HepG2 (cell line): ENCODE data around the gene NEURL4. TPM values are rescaled to one million over a fixed set of nuclear protein-coding genes. Genes with fewer than 3 reads are reported as not detected.

ENCODE experiments used
- ATAC-seq: fragments of 200-7000 bp; cut with Tn5 transposase; 3 replicates; pipeline ENCODE4 v1.9.1; 2020; ENCODE audit warnings: mild to moderate bottlenecking, moderate library complexity
- BruUV-seq: library from RNA; stranded (reverse); fragments of 400-500 nt; replicated peaks from 2 replicates; lab custom pipeline; 2021; lab: Mats Ljungman, UMichigan
- CTCF ChIA-PET: fragments of 300-600 bp; formaldehyde crosslinking; extraction: SDS; loops from one replicate; lab custom pipeline; 2021; ENCODE audit warnings: low total read pairs, inconsistent platforms, low intra/inter-chr PET ratio; lab: Yijun Ruan, JAX
- POLR2A ChIA-PET: fragments of 350-600 bp; sonication (Branson Sonifier 250); formaldehyde crosslinking; loops from one replicate; lab custom pipeline; 2020; ENCODE audit warnings: antibody characterized with exemption, inconsistent platforms; lab: Yijun Ruan, JAX
- DNase-seq: peaks from one replicate; pipeline ENCODE4 v3.0.0-alpha.2; 2015; ENCODE audit warnings: low spot score
- FAIRE-seq: peaks from 3 replicates; lab custom pipeline; 2011; peaks lifted over from hg19 to GRCh38; lab: Jason Lieb, UNC
- H2AFZ ChIP-seq: one replicate; pipeline ENCODE4 v1.6.1; 2011; ENCODE audit warnings: low read length, inconsistent platforms
- H3K27ac ChIP-seq: fragments of 300-600 bp; 3 replicates; pipeline ENCODE4 v1.8.0; 2011; ENCODE audit warnings: mixed run types, mild to moderate bottlenecking, mixed read lengths, low read length, inconsistent platforms; ENCODE audit not compliant: insufficient read depth; ENCODE audit errors: extremely low read length
- H3K27me3 ChIP-seq, 2 experiments: fragments of 200-600 bp in 1 of 2; 2 replicates in 1 of 2; 3 replicates in 1 of 2; pipeline versions ENCODE4 v1.6.0 to v1.8.0; 2011; ENCODE audit warnings: low read length in 2 of 2, mild to moderate bottlenecking in 2 of 2, moderate library complexity in 2 of 2, inconsistent platforms in 1 of 2; ENCODE audit not compliant: insufficient read depth in 2 of 2, control insufficient read depth in 1 of 2
- H3K36me3 ChIP-seq, 2 experiments: fragments of 200-600 bp in 1 of 2; replicated peaks in 1 of 2; 2 replicates in 1 of 2; 3 replicates in 1 of 2; pipeline versions ENCODE4 v1.5.1 to v1.8.0; 2011; ENCODE audit warnings: low read length in 2 of 2, inconsistent platforms in 1 of 2; ENCODE audit not compliant: insufficient read depth in 2 of 2, control insufficient read depth in 1 of 2
- H3K4me1 ChIP-seq: 2 replicates; pipeline ENCODE4 v1.5.1; 2012; ENCODE audit warnings: low read length, inconsistent platforms; ENCODE audit not compliant: insufficient read depth
- H3K4me2 ChIP-seq: 2 replicates; pipeline ENCODE4 v1.6.0; 2011; ENCODE audit warnings: low read depth, low read length, inconsistent platforms
- H3K4me3 ChIP-seq, 3 experiments: fragments of 200-600 bp in 1 of 3; sonication (generic), shearing (Covaris generic) in 1 of 3; replicated peaks in 1 of 3; 2 replicates each; pipeline ENCODE4 v1.5.1; 2011 to 2016; ENCODE audit warnings: low read length in 3 of 3, inconsistent platforms in 2 of 3, low read depth in 2 of 3, mild to moderate bottlenecking in 2 of 3, control low read depth in 1 of 3, mixed read lengths in 1 of 3; ENCODE audit not compliant: insufficient read depth in 1 of 3
- H3K79me2 ChIP-seq: one replicate; pipeline ENCODE4 v1.6.1; 2011; ENCODE audit warnings: low read length, inconsistent platforms; ENCODE audit not compliant: insufficient read depth
- H3K9ac ChIP-seq: 2 replicates; pipeline ENCODE4 v1.6.0; 2011; ENCODE audit warnings: mild to moderate bottlenecking, low read depth, low read length, inconsistent platforms; ENCODE audit not compliant: insufficient read depth
- H3K9me3 ChIP-seq: 2 replicates; pipeline ENCODE4 v1.5.1; 2012; ENCODE audit warnings: mild to moderate bottlenecking, low read length
- H4K20me1 ChIP-seq: 2 replicates; pipeline ENCODE4 v1.6.0; 2011; ENCODE audit warnings: inconsistent platforms, mild to moderate bottlenecking, low read length, moderate library complexity; ENCODE audit not compliant: insufficient read depth
- ARHGAP35 ChIP-seq: sonication (generic); formaldehyde crosslinking; IDR thresholded peaks from 2 replicates; pipeline ENCODE4 v1.9.0; 2022; ENCODE audit warnings: mild to moderate bottlenecking, inconsistent platforms, moderate library complexity, missing genetic modification reagents, borderline replicate concordance
- BORCS8-MEF2B ChIP-seq: sonication (generic); formaldehyde crosslinking; IDR thresholded peaks from 2 replicates; pipeline ENCODE4 v1.8.0; 2022; ENCODE audit warnings: mild to moderate bottlenecking, missing genetic modification reagents
- FOXO1 ChIP-seq: sonication (generic); formaldehyde crosslinking; IDR thresholded peaks from 2 replicates; pipeline ENCODE4 v1.4.0; 2020; ENCODE audit warnings: missing genetic modification reagents
- FOXO4 ChIP-seq: sonication (generic); formaldehyde crosslinking; conservative IDR thresholded peaks from 2 replicates; pipeline ENCODE4 v1.8.1; 2023; ENCODE audit warnings: missing genetic modification reagents
- HNRNPK ChIP-seq: fragments of 200-400 bp; formaldehyde crosslinking; IDR thresholded peaks from 2 replicates; pipeline ENCODE4 v1.6.1; 2018; ENCODE audit warnings: low read length, low read depth, moderate library complexity, mild to moderate bottlenecking; ENCODE audit not compliant: poor library complexity, severe bottlenecking
- IRX3 ChIP-seq: sonication (generic); formaldehyde crosslinking; IDR thresholded peaks from 2 replicates; pipeline ENCODE4 v1.8.1; 2023; ENCODE audit warnings: mild to moderate bottlenecking, low read depth, missing genetic modification reagents, borderline replicate concordance
- KAT8 ChIP-seq: IDR thresholded peaks from 2 replicates; pipeline ENCODE4 v1.6.1; 2016; ENCODE audit warnings: missing genetic modification reagents, missing compliant biosample characterization
- MEIS1 ChIP-seq: sonication (generic); formaldehyde crosslinking; IDR thresholded peaks from 2 replicates; pipeline ENCODE4 v1.9.0; 2021; ENCODE audit warnings: mild to moderate bottlenecking, missing genetic modification reagents, moderate library complexity, borderline replicate concordance
- MTERF4 ChIP-seq: sonication (generic); formaldehyde crosslinking; IDR thresholded peaks from 2 replicates; pipeline ENCODE4 v1.8.0; 2023; ENCODE audit warnings: mild to moderate bottlenecking, missing genetic modification reagents
- MXD4 ChIP-seq: IDR thresholded peaks from 2 replicates; pipeline ENCODE4 v1.6.1; 2016; ENCODE audit warnings: mild to moderate bottlenecking, missing biosample characterization, missing genetic modification reagents
- NFIC ChIP-seq: IDR thresholded peaks from 2 replicates; pipeline ENCODE4 v1.6.1; 2012; ENCODE audit warnings: mild to moderate bottlenecking, low read length, inconsistent platforms
- RNF2 ChIP-seq: fragments of 450-650 bp; conservative IDR thresholded peaks from 2 replicates; pipeline ENCODE4 v1.6.1; 2016; ENCODE audit warnings: low read depth
- SMAD3 ChIP-seq: sonication (generic); formaldehyde crosslinking; IDR thresholded peaks from 2 replicates; pipeline ENCODE4 v1.4.0; 2020; ENCODE audit warnings: missing genetic modification reagents
- SUZ12 ChIP-seq: fragments of 150-350 bp; IDR thresholded peaks from 2 replicates; pipeline ENCODE4 v1.6.1; 2014; ENCODE audit warnings: low read depth, low read length
- TCF12 ChIP-seq, 2 experiments: fragments of 450-650 bp in 1 of 2; sonication (generic) in 1 of 2; formaldehyde crosslinking in 1 of 2; IDR thresholded peaks; 2 replicates each; pipeline versions ENCODE4 v1.6.1 to v1.8.0; 2017 to 2022; ENCODE audit warnings: antibody characterized with exemption in 1 of 2, mild to moderate bottlenecking in 1 of 2, missing genetic modification reagents in 1 of 2, moderate library complexity in 1 of 2
- ZFP91 ChIP-seq: sonication (generic); formaldehyde crosslinking; IDR thresholded peaks from 2 replicates; pipeline ENCODE4 v1.9.0; 2022; ENCODE audit warnings: missing genetic modification reagents, mild to moderate bottlenecking, borderline replicate concordance
- ZNF589 ChIP-seq: sonication (generic); formaldehyde crosslinking; conservative IDR thresholded peaks from 2 replicates; pipeline ENCODE4 v1.8.0; 2022; ENCODE audit warnings: mild to moderate bottlenecking, moderate library complexity, missing genetic modification reagents
- ZNF598 ChIP-seq: sonication (generic); formaldehyde crosslinking; IDR thresholded peaks from 2 replicates; pipeline ENCODE4 v1.5.1; 2020; ENCODE audit warnings: mild to moderate bottlenecking, missing genetic modification reagents, borderline replicate concordance
- ZNF883 ChIP-seq: sonication (generic); formaldehyde crosslinking; IDR thresholded peaks from 2 replicates; pipeline ENCODE4 v1.5.1; 2020; ENCODE audit warnings: mild to moderate bottlenecking, missing genetic modification reagents; ENCODE audit errors: not compliant biosample characterization
- WGBS: methylation state at CpG from one replicate; pipeline ENCODE4 v1.1.6; 2017; ENCODE audit warnings: low lambda C conversion rate; 5-methylcytosine and 5-hydroxymethylcytosine counted together
- in situ Hi-C: cut with HindIII; loops from 2 replicates; pipeline ENCODE4 v1.10.0; 2017; ENCODE audit warnings: low pct_unique_long_range_greater_than_20kb; ENCODE audit not compliant: extremely low pct_ligation_motif_present
- intact Hi-C: fragments of 100-400 bp; cut with micrococcal nuclease; formaldehyde crosslinking; loops from one replicate; pipeline ENCODE4 v1.10.0; 2022; ENCODE audit not compliant: unreplicated experiment
- polyA plus RNA-seq, 8 experiments: library from polyadenylated mRNA; depleted of rRNA in 3 of 8; stranded (reverse) in 7 of 8; unstranded in 1 of 8; fragments of >200 nt; fragmentation: Illumina TruSeq in 4 of 8; extraction: Trizol in 4 of 8; gene quantifications; 2 replicates each; pipeline versions ENCODE4 v1.2.1 to v1.2.3, GENCODE V29; 2011 to 2016; ENCODE audit warnings: low read depth in 4 of 8, missing spikeins in 1 of 8, mixed read lengths in 1 of 8; ENCODE audit not compliant: insufficient read depth in 1 of 8
- total RNA-seq, 5 experiments: library from RNA; depleted of rRNA; stranded (reverse); fragments of >200 nt; fragmentation: Illumina TruSeq; extraction: Trizol; gene quantifications; 2 replicates each; pipeline ENCODE4 v1.2.3, GENCODE V29; 2016; ENCODE audit warnings: low read depth in 1 of 5

The NEURL4 gene
- total and polyA plus RNA-seq, 2 of the 13 experiments (the other 11 are each of a cell fraction or from before 2014, with no cell fraction given) = 14.8 to 15.7 TPM

- BruUV-seq = no TSS peak
- TF ChIP-seq ZNF589 (CRISPR knock-in tag) (0 out of 2 replicates have a peak, but pooled peaks have one; percentile 7), KAT8 (peak; percentile 10; the same call in 1 of the 2 replicates), ZFP91 (CRISPR knock-in tag) (no peak; the same call in 1 of the 2 replicates), IRX3 (CRISPR knock-in tag) (no peak), SUZ12 (no peak), BORCS8-MEF2B (CRISPR knock-in tag) (0 out of 2 replicates have a peak, but pooled peaks have one; percentile 0), SMAD3 (CRISPR knock-in tag) (0 out of 2 replicates have a peak, but pooled peaks have one; percentile 12), MEIS1 (CRISPR knock-in tag) (0 out of 2 replicates have a peak, but pooled peaks have one; percentile 7), ARHGAP35 (CRISPR knock-in tag) (no peak), MXD4 (CRISPR knock-in tag) (peak; percentile 13; the same call in 1 of the 2 replicates), ZNF598 (peak; percentile 6; the same call in 1 of the 2 replicates), ZNF883 (CRISPR knock-in tag) (peak; percentile 8), FOXO4 (CRISPR knock-in tag) (0 out of 2 replicates have a peak, but pooled peaks have one; percentile 73), RNF2 (0 out of 2 replicates have a peak, but pooled peaks have one; percentile 3), TCF12 (IDR thresholded peaks at IDR 0.05) (no peak), TCF12 (CRISPR knock-in tag; IDR thresholded peaks at IDR 0.05) (0 out of 2 replicates have a peak, but pooled peaks have one; percentile 3), NFIC (no peak), FOXO1 (CRISPR knock-in tag) (no peak), MTERF4 (CRISPR knock-in tag) (0 out of 2 replicates have a peak, but pooled peaks have one; percentile 7), HNRNPK (peak; percentile 3)
Measured at GRCh38 chr17:7315570-7316235, 13.4 kb downstream of the NEURL4 start.

More at GRCh38 chr17:7315570-7316235, 13.4 kb downstream of the NEURL4 start:
- ATAC-seq (no peak; the same call in 2 of the 3 replicates), FAIRE-seq (no peak), DNase-seq (no peak)
- Histone ChIP-seq H3K4me1 (peaks cover 33% of the 10 kb centered on the region), H3K9ac (peak overlapping the region; percentile 75), H3K9me3 (no peaks in the 10 kb centered on the region), H3K36me3 (peaks cover 18 to 49% of the 10 kb centered on the region in 2 experiments), H3K27me3 (no peaks in the 10 kb centered on the region), H3K79me2 (peaks cover 20% of the 10 kb centered on the region), H3K4me2 (peak overlapping the region; percentile 69), H3K27ac (peak overlapping the region; percentile 60), H2AFZ (no peak overlapping the region), H4K20me1 (peaks cover 27% of the 10 kb centered on the region), H3K4me3 (peak overlapping the region; percentile 82 to 89 (median 82))
- 43% methylated on average over 16 of the region's 30 CpGs for WGBS
- CTCF ChIA-PET = no interaction called here
- POLR2A ChIA-PET = interaction anchor here (1.1 to 5.8 kb wide), 2 partner anchors 13 to 136 kb away, joined by 3 to 47 read pairs; partner anchors contain the start of genes ASGR1 and NEURL4
- in situ Hi-C loops = no loop called here
- intact Hi-C loops = no loop called here
